ENCODE results near the gene PPP1R3C.

DNA sequence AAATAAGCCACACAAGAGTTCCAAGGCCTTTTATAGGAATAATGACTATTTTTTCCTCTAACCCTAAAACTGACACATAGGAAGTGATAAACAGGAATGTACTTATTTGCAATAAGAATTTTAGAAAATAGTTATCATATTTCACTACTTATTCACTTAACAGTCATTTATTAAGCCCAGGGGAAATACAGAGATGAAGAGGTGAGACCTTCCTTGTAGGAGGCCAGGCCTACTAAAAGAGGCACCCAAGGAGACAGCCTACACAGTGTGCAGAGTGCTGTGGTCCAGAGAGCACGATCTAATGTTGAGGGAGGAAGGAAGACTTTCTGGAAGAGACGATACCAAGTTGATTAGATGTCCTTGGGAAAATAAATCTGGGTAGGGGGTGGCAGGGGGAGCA lies 45.0 kb upstream of the PPP1R3C start:
- TF ChIP-seq, protein P1, sequence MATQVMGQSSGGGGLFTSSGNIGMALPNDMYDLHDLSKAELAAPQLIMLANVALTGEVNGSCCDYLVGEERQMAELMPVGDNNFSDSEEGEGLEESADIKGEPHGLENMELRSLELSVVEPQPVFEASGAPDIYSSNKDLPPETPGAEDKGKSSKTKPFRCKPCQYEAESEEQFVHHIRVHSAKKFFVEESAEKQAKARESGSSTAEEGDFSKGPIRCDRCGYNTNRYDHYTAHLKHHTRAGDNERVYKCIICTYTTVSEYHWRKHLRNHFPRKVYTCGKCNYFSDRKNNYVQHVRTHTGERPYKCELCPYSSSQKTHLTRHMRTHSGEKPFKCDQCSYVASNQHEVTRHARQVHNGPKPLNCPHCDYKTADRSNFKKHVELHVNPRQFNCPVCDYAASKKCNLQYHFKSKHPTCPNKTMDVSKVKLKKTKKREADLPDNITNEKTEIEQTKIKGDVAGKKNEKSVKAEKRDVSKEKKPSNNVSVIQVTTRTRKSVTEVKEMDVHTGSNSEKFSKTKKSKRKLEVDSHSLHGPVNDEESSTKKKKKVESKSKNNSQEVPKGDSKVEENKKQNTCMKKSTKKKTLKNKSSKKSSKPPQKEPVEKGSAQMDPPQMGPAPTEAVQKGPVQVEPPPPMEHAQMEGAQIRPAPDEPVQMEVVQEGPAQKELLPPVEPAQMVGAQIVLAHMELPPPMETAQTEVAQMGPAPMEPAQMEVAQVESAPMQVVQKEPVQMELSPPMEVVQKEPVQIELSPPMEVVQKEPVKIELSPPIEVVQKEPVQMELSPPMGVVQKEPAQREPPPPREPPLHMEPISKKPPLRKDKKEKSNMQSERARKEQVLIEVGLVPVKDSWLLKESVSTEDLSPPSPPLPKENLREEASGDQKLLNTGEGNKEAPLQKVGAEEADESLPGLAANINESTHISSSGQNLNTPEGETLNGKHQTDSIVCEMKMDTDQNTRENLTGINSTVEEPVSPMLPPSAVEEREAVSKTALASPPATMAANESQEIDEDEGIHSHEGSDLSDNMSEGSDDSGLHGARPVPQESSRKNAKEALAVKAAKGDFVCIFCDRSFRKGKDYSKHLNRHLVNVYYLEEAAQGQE (IDR thresholded peaks at IDR 0.05; ENCODE audit: borderline replicate concordance): no peak
- TF ChIP-seq, protein P2, sequence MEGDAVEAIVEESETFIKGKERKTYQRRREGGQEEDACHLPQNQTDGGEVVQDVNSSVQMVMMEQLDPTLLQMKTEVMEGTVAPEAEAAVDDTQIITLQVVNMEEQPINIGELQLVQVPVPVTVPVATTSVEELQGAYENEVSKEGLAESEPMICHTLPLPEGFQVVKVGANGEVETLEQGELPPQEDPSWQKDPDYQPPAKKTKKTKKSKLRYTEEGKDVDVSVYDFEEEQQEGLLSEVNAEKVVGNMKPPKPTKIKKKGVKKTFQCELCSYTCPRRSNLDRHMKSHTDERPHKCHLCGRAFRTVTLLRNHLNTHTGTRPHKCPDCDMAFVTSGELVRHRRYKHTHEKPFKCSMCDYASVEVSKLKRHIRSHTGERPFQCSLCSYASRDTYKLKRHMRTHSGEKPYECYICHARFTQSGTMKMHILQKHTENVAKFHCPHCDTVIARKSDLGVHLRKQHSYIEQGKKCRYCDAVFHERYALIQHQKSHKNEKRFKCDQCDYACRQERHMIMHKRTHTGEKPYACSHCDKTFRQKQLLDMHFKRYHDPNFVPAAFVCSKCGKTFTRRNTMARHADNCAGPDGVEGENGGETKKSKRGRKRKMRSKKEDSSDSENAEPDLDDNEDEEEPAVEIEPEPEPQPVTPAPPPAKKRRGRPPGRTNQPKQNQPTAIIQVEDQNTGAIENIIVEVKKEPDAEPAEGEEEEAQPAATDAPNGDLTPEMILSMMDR (IDR thresholded peaks at IDR 0.05; ENCODE audit: poor library complexity, severe bottlenecking): no peak
- TF ChIP-seq RAD21 (conservative IDR thresholded peaks at IDR 0.05) (no peak), SMC3 (conservative IDR thresholded peaks at IDR 0.05; ENCODE audit: poor library complexity) (no peak)
